Activated CD4-positive, alpha-beta T cell treated with anti-CD3 and anti-CD28 coated beads, Interleukin-2, amount 50 U/mL, for 48 hours (primary cell): Measurements from ENCODE around the gene MFAP3L.
A peak's percentile ranks its signal among the peaks of the same experiment; 100 is the strongest.
"Not testable (repeated sequence)": the region's sequence is repeated elsewhere in the genome, so short reads cannot be mapped to it uniquely, and the experiment has no call there.

Experiments used
- DNase-seq, 2 experiments: peaks; one replicate each; pipeline ENCODE4 v3.0.0-alpha.2; 2020

MFAP3L gene

DNA sequence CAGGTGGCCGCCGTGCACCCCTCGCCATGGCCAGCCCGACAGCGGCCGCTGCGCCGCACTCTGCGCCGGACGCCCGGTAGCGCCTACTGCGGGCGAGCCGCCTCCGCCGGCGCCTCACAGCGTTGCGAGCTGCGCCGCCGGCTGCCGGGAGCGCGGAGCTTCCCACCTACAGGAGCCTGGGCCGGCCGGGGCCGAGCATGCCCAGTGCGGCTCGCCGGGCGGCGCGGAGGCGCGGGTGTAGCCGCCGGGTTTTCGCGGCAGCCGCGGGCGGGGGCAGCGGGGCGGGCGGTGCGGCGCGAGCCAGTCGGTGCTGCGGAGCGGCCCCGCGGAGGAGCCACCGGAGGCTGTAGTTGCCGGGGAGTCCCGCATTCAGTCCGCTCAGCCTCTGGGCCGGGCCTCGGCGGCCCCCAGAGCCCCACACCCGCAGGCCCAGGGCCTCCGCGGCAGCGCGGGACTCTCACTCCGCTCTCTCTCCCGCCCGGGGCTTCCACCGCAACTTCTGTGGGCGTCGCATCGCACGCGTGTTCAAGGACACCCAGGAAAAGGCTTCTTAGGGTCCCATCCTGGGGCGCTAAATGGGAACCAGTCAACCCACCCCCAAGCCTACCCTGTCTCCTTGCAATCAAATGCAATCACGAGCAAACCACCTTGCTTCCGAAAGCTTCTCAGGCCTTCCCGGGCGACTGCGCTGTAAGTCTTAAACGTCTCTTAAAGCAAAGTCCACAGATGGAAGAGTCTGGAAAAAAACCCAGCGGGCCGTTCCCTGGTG lies at the start of gene MFAP3L:
TSS of gene MFAP3L (minus strand) at position 143 of the 769 bp plus-strand sequence. CDS start 20,518 bp downstream, outside the sequence.
- DNase-seq = peak; percentile 81 to 82

DNA sequence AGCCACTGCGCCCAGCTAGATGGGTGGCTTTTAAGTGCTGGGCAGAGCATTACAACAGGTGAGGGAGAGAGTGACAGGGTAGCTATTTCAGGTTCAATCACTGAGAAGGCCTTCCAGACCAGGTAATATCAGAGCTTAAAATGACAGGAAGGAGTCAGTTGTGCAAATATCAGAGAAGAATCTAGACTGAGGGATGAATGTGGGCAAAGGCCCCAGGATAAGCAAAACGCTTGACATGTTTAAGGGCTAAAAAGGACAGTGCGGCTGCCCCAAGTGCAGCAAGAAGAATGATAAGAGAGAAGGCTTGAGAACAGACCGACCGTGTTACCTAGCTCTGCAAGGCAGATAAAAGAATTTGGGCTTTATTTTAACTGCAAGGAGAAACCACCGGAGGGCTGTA lies 45.0 kb upstream of the MFAP3L start:
- DNase-seq = no peak

DNA sequence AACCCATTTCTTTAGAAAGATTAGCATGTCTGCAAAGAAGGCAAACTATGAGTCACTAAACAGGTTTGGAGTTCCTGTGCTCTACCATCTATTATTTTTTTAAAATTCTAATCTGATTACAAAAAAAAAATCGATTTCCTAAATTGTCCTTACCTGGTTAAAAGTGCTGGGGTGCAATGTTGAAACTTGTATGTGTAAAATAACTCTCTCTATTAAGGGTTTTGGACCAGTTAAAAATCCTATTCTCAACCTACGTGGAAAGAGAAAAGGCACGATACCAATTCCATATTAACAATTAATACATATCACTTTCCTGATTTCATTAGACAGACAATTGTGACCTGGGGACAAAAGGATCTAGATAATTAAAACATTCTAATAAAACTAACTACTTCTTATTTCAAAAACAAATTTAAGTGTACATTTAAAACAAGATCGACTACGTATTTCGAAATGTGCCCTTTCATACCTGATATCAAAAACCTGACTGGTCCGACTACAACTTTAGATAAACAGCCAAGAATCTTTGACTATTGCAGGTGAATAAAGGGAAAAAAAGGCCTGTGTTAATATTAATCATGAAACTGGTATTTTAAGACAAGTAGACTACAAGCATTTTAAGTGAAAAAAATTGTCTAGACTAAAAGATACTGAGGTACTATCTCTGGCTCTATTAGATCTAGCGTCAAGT lies 42.4 kb upstream of the MFAP3L start:
- no peak for DNase-seq

DNA sequence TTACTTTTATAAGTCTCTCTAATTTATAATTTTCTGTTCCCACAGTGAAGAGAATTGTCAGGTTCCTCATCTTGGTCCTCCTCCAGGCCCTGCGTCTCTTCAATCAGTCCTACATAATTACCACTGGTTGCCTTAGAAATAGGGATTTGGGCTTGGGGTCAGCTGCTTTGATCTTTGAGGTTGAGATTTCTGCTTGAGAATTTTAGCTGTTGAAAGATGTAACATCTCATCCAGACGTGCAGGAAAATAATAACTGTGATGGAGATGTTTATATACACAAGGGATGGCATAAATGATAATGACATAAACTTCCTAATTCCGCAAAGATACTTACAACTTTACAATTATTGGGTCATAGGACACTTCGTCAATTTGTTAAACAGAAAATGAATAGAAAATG lies 33.2 kb upstream of the MFAP3L start:
- DNase-seq = no peak

DNA sequence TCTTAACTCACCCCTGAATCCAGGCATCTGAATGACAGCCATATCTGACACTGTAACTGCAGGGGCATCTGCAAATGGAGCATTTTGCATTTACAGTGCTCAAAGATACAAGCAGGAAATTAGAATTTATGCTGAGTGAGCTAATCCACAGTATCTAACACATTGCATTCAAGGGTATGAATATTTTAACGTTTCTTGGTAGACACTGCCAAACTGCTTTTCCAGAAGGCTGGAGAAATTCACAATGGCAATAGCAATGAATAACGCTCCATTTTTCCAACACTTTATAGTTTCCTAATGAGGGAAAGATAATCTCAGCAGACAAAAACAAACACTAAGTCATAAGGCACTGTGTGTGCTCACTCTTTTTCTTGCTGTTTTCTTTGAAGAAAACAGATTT lies 32.6 kb upstream of the MFAP3L start:
- no peak for DNase-seq

DNA sequence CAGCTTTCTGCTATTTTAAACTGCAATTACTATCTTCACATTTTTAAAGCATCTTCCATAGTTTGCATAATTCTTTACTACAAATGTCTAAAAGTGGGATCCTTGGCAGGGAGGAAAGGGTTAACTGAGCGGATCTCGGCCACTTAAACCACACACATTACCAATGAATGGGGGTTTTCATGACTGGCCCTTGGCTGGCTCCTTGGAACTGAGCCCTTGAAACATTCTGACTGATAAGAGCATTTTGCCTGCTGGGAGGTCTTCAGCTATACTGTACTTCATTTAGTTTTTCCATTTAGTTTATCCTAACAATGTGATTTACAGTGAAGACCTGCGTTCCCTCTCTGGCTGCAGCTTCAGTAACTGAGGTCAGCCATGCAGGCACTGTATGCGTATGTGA lies 31.7 kb upstream of the MFAP3L start:
- DNase-seq = no peak

DNA sequence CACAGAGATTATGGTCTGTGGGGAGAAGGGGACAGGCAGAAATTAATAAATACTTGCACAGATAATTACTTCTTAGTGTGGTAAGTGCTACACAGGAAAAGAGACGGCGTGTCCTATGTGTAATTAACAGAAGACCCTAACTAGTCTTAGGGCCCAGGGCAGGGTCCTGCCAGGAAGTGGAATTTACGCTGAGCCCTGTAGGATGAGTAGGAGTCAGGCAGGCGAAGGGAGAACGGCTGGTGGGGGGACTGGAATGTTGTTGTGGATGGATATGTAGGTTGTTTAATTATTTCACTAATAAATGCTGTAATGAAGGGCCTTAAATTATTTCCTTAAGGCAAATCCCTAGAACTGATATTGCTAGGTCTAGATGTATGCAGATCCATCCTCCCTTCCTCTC lies 26.7 kb upstream of the MFAP3L start:
- no peak for DNase-seq

DNA sequence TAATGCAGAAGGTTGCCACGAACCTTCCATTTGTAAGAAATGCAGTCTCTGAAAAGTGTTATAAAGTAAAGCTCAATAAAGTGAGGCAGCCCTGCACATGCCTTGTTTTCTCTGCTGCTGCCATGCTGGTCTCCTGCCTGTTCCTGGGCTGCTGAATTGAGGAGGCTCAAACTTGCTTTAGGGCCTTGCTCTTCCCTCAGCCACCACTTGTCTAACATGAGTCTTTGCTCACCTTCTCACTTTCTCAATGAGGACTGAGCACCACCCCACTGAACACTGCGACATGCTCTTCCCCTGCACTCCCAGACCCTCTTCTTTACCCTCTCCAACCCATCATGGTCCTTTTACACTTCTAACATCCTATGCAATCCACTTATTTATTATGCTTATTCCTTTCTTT lies 25.2 kb upstream of the MFAP3L start:
- DNase-seq = no peak

DNA sequence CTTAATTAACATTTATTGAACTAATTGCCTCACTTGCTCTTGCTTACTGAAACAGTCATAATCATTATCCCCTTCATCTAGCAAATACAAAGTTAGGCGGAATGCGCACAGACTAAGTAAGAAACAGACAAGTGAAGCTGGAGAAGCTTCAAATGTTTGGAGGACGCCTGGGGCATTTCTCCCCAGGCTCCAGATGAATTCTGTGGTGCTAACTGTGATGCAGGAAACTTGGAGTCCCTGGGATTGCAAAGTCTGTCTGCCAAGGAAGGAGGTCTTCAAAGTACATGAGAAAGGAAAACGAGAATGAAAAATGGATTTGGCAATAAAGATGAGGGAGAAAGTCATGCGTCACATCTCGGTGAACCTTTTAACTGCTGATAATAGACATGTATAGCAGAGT lies 23.6 kb upstream of the MFAP3L start:
- DNase-seq = no peak

DNA sequence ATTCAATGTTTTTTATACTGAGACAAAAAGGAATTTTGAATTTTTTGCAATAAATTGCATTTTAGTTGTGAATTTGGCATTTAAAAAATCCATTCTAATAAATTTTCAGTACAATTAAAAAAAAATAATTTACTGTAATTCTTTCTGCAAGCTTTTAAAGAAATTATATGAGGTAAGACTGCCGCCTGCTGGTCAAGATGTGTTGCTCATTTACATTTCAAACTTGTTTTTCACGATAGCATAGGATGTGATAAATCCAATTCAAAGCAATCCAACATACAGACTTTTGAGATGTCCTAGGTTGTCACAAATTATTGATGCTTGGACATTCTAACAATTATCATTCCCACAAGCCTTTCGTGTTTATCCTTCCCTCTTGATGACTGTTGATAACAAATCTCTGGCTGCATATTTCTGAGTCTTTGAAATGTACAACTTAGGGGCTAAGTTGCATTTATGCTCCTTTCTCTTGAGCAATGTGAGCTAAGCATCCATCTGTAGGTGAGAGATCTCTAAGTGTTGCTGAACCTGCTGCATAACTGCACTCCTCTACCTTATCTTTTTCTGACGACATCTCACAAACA lies 21.7 kb upstream of the MFAP3L start:
- peak; percentile 38 to 57 for DNase-seq

DNA sequence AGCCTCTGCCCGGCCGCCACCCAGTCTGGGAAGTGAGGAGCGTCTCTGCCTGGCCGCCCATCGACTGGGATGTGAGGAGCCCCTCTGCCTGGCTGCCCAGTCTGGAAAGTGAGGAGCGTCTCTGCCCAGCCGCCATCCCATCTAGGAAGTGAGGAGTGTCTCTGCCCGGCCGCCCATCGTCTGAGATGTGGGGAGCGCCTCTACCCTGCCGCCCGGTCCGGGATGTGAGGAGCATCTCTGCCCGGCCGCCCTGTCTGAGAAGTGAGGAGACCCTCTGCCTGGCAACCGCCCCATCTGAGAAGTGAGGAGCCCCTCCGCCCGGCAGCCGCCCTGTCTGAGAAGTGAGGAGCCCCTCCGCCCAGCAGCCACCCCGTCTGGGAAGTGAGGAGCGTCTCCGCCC lies 20.0 kb upstream of the MFAP3L start:
- not testable (repeated sequence) for DNase-seq

DNA sequence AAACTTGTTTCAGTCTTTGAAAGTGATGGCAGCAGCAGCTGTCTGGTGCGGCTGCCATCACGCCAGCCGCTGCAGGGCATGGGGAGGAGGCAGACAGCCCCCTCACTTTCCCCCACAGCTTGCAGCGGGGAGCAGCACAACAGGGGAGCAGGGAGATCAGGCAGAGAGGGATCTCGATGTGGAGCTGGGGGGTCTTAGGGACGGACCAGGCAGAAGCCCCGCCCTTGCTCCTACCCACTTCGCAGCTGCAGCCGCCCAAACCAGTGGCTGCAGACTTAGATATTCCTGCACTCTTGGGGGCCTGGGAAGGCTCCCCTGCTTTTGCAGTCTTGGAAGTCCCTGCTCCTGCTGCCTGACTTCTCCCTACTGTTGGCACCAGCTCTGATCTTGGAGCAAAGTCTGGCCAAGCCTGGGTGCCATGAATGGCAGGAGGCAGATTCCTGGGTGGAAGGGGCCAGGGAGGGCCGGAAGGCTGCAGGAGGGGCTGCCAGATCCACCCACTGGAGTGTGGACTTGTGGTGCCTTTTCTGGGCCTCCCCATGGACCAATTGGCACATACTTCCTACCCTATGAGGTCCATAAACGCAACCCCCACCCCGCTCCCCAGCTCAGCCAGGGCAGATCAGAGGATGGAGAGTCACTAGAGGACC lies 14.0 kb upstream of the MFAP3L start:
- no peak for DNase-seq

DNA sequence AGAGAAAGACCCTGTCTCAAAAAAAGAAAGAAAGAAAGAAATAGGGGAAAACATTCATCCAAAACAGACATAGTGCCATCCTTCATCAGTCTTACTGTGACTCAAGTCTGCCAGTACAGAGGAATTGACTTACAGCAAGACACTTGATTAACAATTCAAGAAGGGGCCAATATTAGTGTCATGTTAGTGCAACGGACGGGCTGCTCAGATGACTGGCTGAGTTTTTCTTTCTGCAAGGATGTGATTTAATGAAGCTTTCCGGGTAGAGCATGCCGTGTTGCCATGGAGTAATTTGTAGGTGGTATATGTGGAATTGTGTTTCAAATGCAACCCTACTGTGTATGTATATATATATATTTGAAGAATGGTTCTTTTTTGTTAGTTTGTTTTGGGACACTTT lies 12.6 kb upstream of the MFAP3L start:
- DNase-seq = no peak

DNA sequence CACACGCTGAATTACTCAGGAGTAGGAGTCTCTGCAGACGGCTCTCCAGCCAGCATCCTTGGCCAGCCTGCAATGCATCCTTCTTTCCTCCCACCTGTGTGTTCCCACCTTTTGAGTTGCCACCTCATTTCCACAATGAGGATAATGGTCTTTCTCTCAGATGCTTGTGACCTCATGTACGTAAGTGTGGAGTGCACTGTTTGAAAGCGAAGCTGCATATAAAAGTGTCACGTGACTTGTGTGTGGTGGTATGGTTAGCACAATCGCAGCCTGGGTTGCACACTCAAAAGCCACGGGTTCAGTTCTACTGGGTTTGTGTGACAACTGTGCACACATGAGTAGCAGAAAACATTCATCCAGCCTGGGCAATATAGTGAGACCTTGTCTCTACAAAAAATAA lies 12.0 kb upstream of the MFAP3L start:
- no peak for DNase-seq

DNA sequence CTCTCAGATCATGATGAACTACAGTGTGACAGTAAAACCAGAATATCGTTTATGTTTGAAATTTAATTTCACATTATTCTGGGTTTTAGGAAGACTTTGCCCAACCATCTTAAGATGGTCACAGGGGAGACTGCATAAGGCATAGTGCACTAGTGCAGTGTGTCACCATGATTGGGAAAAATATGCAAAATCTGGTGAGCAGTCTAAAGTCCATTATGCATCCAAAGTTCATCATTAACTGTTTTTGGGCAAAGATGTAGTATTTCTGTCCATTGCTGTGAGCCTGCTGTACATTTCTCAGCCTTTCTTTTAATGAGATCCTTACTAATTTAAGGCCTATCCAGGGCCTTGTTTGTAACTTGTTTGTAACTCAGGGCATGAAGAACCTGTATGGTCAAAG lies 11.3 kb upstream of the MFAP3L start:
- DNase-seq = no peak

DNA sequence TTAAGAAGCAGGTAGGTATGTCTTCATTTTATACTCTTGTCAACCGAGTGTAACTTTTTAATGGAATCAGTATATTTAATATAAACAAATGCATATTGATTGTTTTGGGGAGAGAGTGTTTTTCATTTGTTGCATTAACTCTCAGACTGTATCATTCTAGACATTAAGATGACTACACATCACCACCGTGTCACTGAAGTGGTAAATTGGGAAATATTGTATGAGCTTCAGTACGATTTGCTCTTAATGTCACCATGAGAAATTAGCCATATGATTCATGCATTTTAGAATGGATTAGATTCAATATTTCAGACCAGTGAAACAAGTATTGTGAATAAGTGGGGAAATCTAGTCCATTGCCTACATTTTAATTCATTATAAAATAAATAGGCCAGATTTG lies 9.7 kb upstream of the MFAP3L start:
- DNase-seq = no peak

DNA sequence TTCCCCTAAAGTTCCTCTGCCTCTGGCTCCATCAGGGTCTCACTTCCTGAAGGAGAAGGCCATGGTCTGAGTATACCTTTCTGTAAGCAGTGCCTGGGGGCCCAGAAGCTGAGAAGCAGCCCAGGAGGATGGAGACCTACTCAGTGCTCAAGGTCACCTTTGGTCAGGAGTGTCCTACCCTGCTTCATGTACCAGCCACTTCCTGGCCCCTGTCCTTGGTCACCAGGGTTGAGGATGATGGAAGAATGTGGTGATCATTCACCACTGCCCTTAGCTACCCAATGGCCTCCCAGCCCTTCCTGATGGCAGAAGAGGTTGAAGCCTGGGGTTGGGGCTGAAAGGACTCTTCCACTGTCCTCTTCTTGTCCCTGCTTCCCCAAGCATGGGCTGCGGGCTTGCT lies 9.0 kb upstream of the MFAP3L start:
- DNase-seq = no peak

DNA sequence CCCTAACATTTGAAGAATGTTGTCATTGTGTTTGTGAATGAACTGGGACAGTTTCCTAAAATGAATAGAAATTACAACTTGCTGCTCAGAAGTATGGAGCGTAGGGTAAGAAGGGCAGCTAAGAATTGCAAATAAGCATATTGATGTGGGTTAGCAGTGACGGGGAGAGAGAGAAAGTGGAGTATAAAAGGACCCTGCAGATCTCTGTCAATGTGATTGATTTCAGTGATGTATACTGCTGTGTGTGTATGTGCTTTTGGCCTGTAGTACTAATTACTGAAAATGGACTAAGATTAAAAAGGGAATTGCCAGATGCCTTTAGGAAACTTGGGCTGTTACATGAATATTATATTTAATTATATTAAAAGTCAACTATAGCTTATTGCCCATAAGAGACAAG lies 7.8 kb upstream of the MFAP3L start:
- DNase-seq = no peak

DNA sequence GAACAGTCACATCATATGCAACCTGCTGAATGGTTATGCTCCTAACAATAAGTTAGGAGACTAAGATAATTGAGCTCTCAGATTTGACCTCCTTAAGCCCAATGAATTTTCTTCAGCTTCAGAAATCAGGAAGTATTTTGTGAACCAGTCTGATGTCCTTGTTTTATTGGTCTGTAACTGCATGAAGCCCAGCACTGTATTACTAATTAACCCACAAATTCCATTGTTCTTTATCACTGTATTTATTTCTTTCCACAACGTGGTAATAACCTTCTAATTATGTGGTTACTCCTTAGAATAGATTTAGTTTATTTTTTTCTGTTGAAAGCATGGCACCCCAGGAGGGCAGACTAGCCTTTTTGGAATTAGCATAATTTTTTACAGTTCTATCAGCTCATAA lies 3.9 kb upstream of the MFAP3L start:
- DNase-seq = no peak

DNA sequence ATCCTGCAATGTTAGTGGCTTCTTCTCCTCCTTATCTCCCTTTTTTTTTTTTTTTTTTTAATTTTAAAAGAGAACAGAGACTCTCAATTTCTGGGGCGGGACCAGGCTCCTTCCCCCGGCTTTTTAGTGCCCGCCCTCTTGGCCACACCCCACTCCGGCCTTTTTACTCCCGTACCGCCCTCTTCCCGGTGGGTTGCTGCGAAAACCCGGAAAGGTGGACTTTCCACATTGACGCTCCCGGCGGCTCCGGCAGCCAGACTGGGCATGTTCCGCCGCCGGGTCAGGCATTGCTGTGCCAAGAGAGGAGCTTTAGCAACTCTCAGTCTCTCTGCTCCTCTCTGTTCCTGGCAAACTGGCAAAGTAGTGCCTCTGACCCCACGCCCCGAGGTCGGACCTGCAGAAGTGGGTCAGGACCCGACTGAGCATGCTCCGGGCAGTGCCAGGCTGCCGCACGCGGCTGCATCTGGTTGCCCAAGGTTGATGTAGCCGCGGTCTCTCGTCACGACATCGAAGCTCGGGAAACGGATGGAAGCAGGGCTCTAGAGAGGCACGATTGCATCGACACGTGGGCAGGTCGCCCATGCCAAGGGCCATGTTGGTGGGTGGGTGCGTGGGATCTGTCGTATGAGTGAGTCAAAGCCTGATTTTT lies 1.1 kb upstream of the MFAP3L start:
- DNase-seq = peak; percentile 94 to 96

DNA sequence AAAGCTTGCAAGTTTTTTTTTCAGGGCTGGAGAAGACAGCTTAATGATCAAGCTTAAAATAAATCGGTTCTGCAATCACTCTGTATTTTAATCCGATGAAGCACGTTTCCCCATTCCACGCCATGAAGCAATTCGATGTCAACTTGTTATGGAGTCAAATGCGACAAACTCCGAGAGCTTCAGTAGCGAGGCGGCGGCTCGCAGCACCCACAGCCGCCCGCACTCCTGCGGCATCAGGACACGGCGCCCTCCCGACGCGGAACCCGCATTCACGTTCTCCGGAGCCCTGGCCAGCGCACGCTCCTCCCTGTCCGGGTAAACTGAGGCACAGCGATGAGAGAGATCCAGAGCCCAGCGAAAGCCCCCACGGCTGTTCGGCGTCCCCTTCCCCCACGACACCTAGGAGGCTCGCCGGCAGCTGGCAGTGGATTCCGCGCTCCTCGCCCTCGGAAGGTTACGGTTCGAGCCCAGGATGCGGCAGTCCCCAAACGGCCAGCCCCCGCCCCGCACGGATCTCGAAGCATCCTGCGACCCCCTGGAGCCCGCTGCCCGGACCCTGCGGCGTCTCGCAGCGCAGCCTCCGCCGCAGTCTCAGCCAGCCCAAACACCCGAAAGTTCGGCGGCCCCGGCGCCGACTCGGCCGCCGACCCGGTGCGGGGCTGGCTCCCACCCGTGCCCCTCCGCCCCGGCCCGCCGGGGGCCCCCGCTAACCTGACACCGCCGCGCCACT lies 507 bp downstream of the MFAP3L start:
- DNase-seq = peak; percentile 8 to 29

DNA sequence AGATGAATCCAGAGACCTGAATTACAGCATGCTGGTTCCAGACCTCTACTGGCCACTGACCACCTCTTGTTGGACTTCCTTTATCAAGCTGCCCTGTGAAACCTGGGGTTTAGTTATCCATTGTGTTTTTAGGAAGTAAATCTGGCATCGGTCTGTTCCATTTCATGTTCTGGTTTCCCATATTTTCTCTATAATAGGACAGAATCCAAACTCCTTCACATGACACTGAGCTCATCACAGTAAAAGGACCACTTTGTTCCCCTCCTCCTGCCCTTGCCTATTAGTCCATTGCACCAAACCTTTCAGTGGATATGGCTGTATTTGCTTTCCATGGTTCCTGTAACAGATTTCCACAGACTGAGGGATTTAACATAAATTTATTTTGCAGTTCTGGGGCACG lies 4.0 kb downstream of the MFAP3L start:
- DNase-seq = no peak

DNA sequence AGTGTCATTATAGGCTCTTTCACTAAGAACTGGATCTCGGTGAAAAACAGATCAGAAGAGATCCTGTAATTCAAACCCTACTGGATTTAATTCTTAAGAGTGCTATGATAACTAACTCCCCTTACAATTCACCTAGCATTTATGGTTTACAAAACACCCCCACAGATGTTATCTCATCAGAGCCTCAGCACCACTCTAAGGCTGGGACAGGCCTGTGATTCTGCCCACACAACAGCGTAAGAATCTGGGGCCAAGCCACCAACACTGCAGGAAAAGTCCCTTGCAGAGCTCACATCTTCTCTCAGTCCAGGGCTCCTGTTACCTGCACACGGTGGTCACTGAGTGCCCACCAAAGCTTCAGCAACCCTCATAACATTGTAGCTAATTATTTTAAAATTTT lies 8.9 kb downstream of the MFAP3L start:
- no peak for DNase-seq
